Measurements from ENCODE around the gene FAM217A.

FAM217A gene

DNA sequence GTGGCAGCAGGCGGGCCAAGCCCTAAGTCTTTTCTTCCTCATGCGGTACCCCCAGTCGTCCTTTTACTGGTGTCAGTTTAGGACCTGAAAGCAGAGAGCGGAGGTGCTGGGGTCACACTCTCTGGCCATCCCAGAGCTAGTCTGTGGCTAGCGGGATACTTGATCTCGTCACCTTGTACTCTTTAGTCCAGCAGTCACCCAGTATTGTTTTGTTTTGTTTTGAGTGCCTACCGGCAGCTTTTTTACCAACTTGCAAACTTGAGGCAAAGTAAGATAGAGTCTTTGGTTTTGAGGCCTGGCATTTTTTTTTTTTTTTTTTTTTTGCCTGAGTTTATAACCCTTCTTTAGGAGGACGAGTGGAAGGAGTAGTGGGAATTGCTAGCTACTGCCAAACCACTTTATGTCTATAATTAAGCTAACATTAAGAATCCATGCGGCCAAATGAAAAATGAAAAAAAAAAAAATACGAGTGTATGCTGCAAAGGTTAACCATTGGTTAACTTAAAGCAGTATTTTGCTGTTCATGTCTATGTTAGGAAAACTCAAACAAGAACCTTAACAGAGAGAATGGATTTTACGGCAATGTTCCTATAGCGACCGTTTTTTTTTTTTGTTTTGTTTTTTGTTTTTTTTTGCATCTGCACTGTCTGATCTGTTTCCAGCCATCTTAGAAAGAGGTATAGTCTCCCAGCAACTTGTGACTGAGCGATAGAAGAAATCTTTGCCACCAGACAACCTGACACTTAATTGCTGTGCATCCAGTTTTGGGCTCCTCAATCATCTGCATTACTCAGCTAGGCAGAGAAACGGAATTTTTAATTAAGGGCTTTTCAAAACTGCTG is 56.9 kb downstream of the FAM217A start:
- no peak for DNase-seq

DNA sequence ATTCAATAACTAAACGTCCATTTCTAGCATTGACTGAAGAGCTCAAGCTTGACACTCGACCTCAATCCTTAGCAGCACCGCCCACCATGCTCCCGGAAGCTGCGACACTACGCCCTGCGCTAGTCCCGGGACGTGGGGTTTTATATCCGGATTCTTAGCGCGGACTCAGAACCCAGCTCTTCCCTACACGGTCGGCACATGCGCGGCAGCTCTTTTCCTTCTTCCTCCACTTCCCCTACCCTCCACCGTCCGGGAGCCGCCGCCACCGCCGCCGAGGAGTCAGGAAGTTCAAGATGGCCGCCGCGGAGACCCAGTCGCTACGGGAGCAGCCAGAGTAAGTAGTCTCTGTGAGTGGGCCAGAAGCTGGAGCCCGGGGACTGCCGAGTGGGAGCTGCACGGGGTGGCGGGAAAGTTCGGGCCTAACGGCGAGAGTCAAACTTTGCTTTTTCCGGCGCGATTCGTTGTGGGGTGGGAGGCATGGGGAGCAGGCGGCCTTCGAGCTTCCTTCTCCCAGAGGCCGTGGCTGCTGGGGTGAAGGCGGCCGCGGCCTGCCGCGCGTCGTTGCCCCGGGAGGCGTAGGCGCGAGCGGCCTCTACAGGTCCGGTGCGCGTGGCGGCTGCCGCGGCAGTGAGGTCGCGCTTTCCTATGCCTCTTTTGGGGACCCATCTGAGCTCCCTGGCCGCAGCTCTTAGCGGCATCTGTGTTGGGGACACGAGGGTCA is 57.6 kb downstream of the FAM217A start:
- ATAC-seq (peak; percentile 83), DNase-seq (peak; percentile 91)

More for the DNA sequence above, 56.9 kb downstream of the FAM217A start:
- no peak for ATAC-seq

DNA sequence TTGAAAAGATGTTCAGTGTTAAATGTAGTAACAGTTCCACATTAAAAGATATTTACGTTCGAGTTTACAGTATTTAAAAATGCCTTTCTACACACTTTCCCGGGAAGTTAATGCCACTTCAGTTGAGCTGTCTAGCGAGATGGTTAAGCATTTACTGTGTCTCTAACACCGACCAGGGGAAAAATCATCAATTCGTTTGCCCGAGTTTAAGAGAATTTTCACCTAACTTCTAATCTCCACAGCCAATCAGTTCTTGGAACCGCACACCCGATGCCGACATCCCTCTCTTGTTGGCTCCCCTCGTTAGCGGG is 58.2 kb downstream of the FAM217A start:
- ATAC-seq (no peak), DNase-seq (no peak)

DNA sequence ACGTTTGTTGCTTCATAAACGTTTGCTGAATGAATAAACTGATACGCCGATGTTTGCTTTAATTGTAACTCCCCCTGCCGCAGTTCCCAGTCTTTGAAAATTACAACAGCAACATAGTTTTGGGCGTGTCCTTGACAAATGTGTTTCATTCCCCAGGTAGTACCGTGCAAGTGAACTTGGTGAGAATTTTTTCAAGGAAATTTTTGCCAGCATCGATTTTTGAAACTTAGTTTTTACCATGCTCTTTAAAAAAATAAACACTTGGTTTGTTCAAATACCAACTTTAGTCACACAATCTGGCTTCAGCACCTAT is 60.1 kb downstream of the FAM217A start:
- DNase-seq (no peak), ATAC-seq (no peak)

Measured in stimulated activated naive CD8-positive, alpha-beta T cell treated with anti-CD3 and anti-CD28 coated beads, Interleukin-15, Interleukin-2, amounts not matched to agents 100 U/mL and 50 U/mL, for 24 hours (primary cell).